HG03280 (cell line): Measurements from ENCODE around the gene RAI14.

Source experiments
- ATAC-seq: cut with Tn5 transposase; IDR thresholded peaks from one replicate; pipeline ENCODE4 v1.9.1; 2021; ENCODE audit warnings: mild to moderate bottlenecking, moderate library complexity; ENCODE audit not compliant: unreplicated experiment

The RAI14 gene

GRCh38 chr5:34639852-34640626 is 16.1 kb upstream of the RAI14 start:
- ATAC-seq, result no peak

GRCh38 chr5:34648039-34648839 is 7.9 kb upstream of the RAI14 start:
- ATAC-seq, result no peak

- ATAC-seq, result no peak
These were observed 7.3 kb upstream of the RAI14 start for GRCh38 chr5:34648840-34649158.

GRCh38 chr5:34651791-34652190 is 4.3 kb upstream of the RAI14 start:
- no peak for ATAC-seq

- ATAC-seq, result no peak
These were observed 3.7 kb upstream of the RAI14 start for GRCh38 chr5:34652466-34652865.

GRCh38 chr5:34652914-34653313 is 3.2 kb upstream of the RAI14 start:
- no peak for ATAC-seq

GRCh38 chr5:34653708-34654107 is 2.4 kb upstream of the RAI14 start:
- ATAC-seq, result no peak

GRCh38 chr5:34655354-34655991 is 655 bp upstream of the RAI14 start:
- peak; percentile 49 for ATAC-seq

GRCh38 chr5:34656700-34657273 is 659 bp downstream of the RAI14 start:
- no peak for ATAC-seq

- ATAC-seq, result no peak
These were observed 1.3 kb downstream of the RAI14 start for GRCh38 chr5:34657274-34657921.

GRCh38 chr5:34657988-34658387 is 1.9 kb downstream of the RAI14 start:
- ATAC-seq, result no peak

- no peak for ATAC-seq
These were observed 3.0 kb downstream of the RAI14 start for GRCh38 chr5:34659168-34659567.

- ATAC-seq, result no peak
These were observed 4.3 kb downstream of the RAI14 start for GRCh38 chr5:34660444-34660843.

- no peak for ATAC-seq
These were observed 7.8 kb downstream of the RAI14 start for GRCh38 chr5:34663771-34664496.

GRCh38 chr5:34666392-34667080 is 10.4 kb downstream of the RAI14 start:
- no peak for ATAC-seq

GRCh38 chr5:34667705-34668104 is 11.6 kb downstream of the RAI14 start:
- ATAC-seq, result no peak

GRCh38 chr5:34669931-34670516 is 13.9 kb downstream of the RAI14 start:
- no peak for ATAC-seq

GRCh38 chr5:34672196-34672595 is 16.1 kb downstream of the RAI14 start:
- ATAC-seq, result no peak

- no peak for ATAC-seq
These were observed 17.5 kb downstream of the RAI14 start for GRCh38 chr5:34673463-34674125.
